ENCODE results near the gene RELN. TPM values are rescaled to one million over a fixed set of nuclear protein-coding genes. Genes with fewer than 3 reads are reported as not detected.
"Not testable (repeated sequence)": the region's sequence is repeated elsewhere in the genome, so short reads cannot be mapped to it uniquely, and the experiment has no call there.

RELN gene
- not detected for total RNA-seq
- 0 to 0.23 reads per million in 2 donors for total RNA-seq

DNA sequence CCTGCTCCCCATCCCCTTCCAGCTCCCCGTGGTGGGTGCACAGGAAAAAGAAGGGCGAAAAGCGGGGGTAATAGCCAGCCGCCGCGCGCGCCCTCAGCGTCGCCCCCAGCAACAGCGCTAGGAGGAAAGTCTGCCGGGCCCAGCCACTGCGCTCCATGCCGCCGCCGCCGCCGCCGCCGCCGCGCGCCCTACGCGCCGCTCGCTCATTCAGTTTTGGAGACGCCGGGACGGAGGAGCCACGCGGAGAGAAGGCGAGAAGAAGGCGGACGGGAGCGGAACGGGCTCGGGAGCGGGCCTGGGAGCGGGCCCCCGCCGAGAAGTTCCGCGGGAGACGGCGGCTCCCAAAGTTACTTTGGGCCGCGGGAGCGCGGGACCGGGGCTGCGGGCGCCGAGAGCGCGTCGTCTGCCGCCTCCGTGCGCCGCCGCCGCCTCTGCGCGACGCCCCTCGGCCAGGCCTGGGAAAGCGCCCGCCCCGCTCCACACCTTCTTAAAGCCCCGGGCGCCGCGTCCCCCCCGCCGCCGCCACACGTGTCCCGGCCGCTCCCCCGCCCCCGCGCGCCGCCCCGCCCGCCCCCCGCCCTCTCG lies at the start of gene RELN:
TSS of gene RELN (minus strand) at position 459 of the 585 bp plus-strand sequence. CDS start at position 157, 302 bp downstream.
- peaks cover 6% of the 10 kb centered on the region for H3K4me1 Mint-ChIP-seq
- no peak for DNase-seq

GRCh38 chr7:104038136-104038535 lies 48.7 kb upstream of the RELN start:
- H3K4me3 Mint-ChIP-seq, result no peak overlapping the region

More for the DNA sequence above, at the start of gene RELN:
- no peak for ATAC-seq
- Mint-ChIP-seq H3K36me3 (ENCODE audit: low read depth) (no peaks in the 10 kb centered on the region), H3K27ac (no peak within 1 kb of the TSS), H3K27me3 (peaks cover 53% of the 10 kb centered on the region), H3K4me3 (peak within 1 kb of the TSS; percentile 83)
- no peaks in the 10 kb centered on the region for H3K9me3 ChIP-seq (ENCODE audit: control insufficient read depth, low read length, poor library complexity, severe bottlenecking)

GRCh38 chr7:104036889-104037288 lies 47.4 kb upstream of the RELN start:
- ATAC-seq; DNase-seq; H3K4me3 Mint-ChIP-seq; H3K27ac Mint-ChIP-seq; H3K4me1 Mint-ChIP-seq; H3K36me3 Mint-ChIP-seq (ENCODE audit: low read depth); H3K9me3 ChIP-seq (ENCODE audit: control insufficient read depth, low read length, poor library complexity, severe bottlenecking): not testable (repeated sequence)
- H3K27me3 Mint-ChIP-seq, result peaks cover 11% of the 10 kb centered on the region

More at GRCh38 chr7:104038136-104038535, 48.7 kb upstream of the RELN start:
- H3K9me3 ChIP-seq (ENCODE audit: control insufficient read depth, low read length, poor library complexity, severe bottlenecking), result no peaks in the 10 kb centered on the region
- ATAC-seq (no peak), DNase-seq (no peak)
- Mint-ChIP-seq H3K36me3 (ENCODE audit: low read depth) (no peaks in the 10 kb centered on the region), H3K4me1 (no peaks in the 10 kb centered on the region), H3K27me3 (peaks cover 24% of the 10 kb centered on the region), H3K27ac (no peak overlapping the region)

DNA sequence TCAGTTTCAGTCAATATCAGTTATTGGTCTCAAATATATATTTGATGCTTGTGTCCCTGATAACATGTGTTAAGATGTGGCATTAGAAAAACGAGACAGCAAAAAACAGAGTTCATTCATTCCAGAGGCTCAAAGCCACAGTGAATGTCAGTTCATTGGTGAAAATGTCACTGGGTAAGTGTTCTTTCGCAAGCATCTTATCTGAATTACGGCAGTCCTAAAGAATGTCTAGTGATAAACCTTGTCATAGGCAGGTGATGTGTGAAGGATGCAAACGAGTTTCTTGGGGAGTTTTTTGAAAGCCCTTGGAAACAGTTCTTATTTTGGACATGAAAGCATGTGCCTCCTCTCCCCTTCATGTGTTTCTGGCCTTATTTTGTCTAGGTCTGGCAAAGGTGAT lies 45.9 kb upstream of the RELN start:
- Mint-ChIP-seq H3K4me3 (no peak overlapping the region), H3K27me3 (peaks cover 10% of the 10 kb centered on the region), H3K27ac (no peak overlapping the region), H3K4me1 (no peaks in the 10 kb centered on the region), H3K36me3 (ENCODE audit: low read depth) (no peaks in the 10 kb centered on the region)
- ATAC-seq, result no peak
- H3K9me3 ChIP-seq (ENCODE audit: control insufficient read depth, low read length, poor library complexity, severe bottlenecking), result no peaks in the 10 kb centered on the region
- no peak for DNase-seq

GRCh38 chr7:104034679-104035078 lies 45.2 kb upstream of the RELN start:
- DNase-seq (no peak), ATAC-seq (no peak)
- no peak overlapping the region for H3K27ac Mint-ChIP-seq
- H3K4me1 Mint-ChIP-seq, result no peaks in the 10 kb centered on the region
- no peaks in the 10 kb centered on the region for H3K9me3 ChIP-seq (ENCODE audit: control insufficient read depth, low read length, poor library complexity, severe bottlenecking)
- H3K27me3 Mint-ChIP-seq, result peaks cover 10% of the 10 kb centered on the region
- H3K4me3 Mint-ChIP-seq, result no peak overlapping the region
- H3K36me3 Mint-ChIP-seq (ENCODE audit: low read depth), result no peaks in the 10 kb centered on the region

- H3K9me3 ChIP-seq (ENCODE audit: control insufficient read depth, low read length, poor library complexity, severe bottlenecking), result no peaks in the 10 kb centered on the region
- H3K4me1 Mint-ChIP-seq, result no peaks in the 10 kb centered on the region
- no peak overlapping the region for H3K27ac Mint-ChIP-seq
- no peak for DNase-seq
- peaks cover 10% of the 10 kb centered on the region for H3K27me3 Mint-ChIP-seq
- no peak for ATAC-seq
- H3K4me3 Mint-ChIP-seq, result no peak overlapping the region
- H3K36me3 Mint-ChIP-seq (ENCODE audit: low read depth), result no peaks in the 10 kb centered on the region
These were observed 44.4 kb upstream of the RELN start for GRCh38 chr7:104033837-104034236.

GRCh38 chr7:104032486-104032885 lies 43.0 kb upstream of the RELN start:
- no peaks in the 10 kb centered on the region for H3K4me1 Mint-ChIP-seq
- H3K9me3 ChIP-seq (ENCODE audit: control insufficient read depth, low read length, poor library complexity, severe bottlenecking), result no peaks in the 10 kb centered on the region
- H3K27me3 Mint-ChIP-seq, result peaks cover 5% of the 10 kb centered on the region
- H3K36me3 Mint-ChIP-seq (ENCODE audit: low read depth), result no peaks in the 10 kb centered on the region
- no peak overlapping the region for H3K4me3 Mint-ChIP-seq
- ATAC-seq (no peak), DNase-seq (no peak)
- H3K27ac Mint-ChIP-seq, result no peak overlapping the region

DNA sequence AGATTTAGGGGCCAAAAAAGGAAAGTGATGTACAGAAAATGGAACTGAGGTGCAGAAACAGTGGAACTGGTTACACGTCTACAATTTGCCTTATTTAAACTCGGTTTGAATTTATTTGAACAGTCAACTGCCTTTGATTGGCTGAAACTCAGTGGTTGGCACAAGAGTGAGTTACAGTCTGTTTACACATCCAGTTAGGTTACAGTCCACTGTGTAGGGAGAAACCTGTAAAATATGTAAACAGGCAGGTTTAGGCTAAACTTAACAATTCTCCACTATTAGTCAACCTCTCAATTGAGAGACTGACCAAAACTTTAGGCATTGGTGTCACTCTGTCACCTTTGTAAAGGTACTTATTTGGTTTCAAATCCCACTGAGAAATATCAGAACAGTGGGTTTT lies 40.3 kb upstream of the RELN start:
- Mint-ChIP-seq H3K27me3 (no peaks in the 10 kb centered on the region), H3K4me3 (no peak overlapping the region), H3K36me3 (ENCODE audit: low read depth) (no peaks in the 10 kb centered on the region), H3K4me1 (no peaks in the 10 kb centered on the region), H3K27ac (no peak overlapping the region)
- no peak for DNase-seq
- no peak for ATAC-seq
- H3K9me3 ChIP-seq (ENCODE audit: control insufficient read depth, low read length, poor library complexity, severe bottlenecking), result no peaks in the 10 kb centered on the region

DNA sequence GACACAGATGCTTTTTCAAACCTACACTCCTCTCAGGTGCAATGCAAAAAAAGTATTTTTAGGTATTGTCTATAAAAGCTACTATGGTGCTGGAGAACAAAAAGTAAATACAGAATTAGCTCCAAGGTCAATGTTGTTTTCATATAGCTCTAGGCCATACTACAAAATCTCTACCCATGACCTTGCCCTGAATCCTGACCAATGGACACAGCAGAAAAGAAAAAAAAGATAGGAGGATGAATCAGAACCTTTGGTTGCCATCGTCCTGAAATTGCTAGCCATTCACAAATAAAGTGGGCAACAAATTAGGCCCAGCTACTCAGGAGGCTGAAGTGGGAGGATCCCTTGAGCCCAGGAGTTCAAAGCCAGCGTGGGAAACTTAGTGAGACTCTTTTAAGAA lies 35.2 kb upstream of the RELN start:
- H3K27ac Mint-ChIP-seq, result no peak overlapping the region
- no peaks in the 10 kb centered on the region for H3K36me3 Mint-ChIP-seq (ENCODE audit: low read depth)
- no peaks in the 10 kb centered on the region for H3K9me3 ChIP-seq (ENCODE audit: control insufficient read depth, low read length, poor library complexity, severe bottlenecking)
- DNase-seq (no peak), ATAC-seq (no peak)
- no peak overlapping the region for H3K4me3 Mint-ChIP-seq
- no peaks in the 10 kb centered on the region for H3K27me3 Mint-ChIP-seq
- H3K4me1 Mint-ChIP-seq, result no peaks in the 10 kb centered on the region

DNA sequence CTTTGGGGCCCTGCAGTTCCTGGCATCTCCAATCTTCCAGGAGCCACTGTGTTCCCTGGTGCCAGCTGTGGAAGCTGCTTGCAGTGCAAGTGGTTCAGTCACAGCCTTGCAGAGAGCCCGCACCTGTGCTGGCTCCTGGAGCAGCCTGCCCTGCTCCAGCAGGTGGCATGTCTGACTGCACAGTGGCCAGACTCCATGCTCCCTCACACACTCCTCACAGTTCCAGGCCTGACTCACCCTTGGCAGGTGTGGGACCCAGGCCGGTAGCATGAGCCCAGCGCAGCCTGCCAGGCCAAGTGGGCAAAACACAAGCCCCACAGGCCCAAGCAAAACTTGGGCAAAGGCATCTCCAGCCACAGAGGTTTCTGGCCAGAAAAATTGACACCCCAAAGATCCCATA lies 33.6 kb upstream of the RELN start:
- DNase-seq (no peak), ATAC-seq (no peak)
- Mint-ChIP-seq H3K4me1 (no peaks in the 10 kb centered on the region), H3K27me3 (no peaks in the 10 kb centered on the region), H3K4me3 (no peak overlapping the region), H3K27ac (no peak overlapping the region), H3K36me3 (ENCODE audit: low read depth) (no peaks in the 10 kb centered on the region)
- H3K9me3 ChIP-seq (ENCODE audit: control insufficient read depth, low read length, poor library complexity, severe bottlenecking), result no peaks in the 10 kb centered on the region

DNA sequence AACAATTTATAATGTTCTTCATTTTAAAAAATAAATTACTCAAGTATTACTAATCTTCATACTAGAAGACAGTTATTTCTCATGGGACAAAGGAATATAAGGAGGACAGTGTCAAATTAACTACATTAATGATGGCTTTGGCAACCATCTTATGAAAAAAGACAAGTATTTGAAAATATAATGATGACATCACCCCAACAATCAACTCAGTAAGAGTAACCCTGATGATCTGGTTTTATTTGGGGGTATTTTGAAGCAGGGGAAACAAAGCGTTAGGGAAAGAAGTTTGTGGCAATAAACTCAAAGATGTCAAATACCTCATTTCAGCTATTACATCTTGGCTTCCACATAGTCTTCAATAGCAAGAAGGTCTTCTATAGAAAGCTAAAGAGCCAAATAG lies 29.0 kb upstream of the RELN start:
- H3K27ac Mint-ChIP-seq, result no peak overlapping the region
- no peaks in the 10 kb centered on the region for H3K36me3 Mint-ChIP-seq (ENCODE audit: low read depth)
- H3K4me3 Mint-ChIP-seq, result no peak overlapping the region
- no peaks in the 10 kb centered on the region for H3K9me3 ChIP-seq (ENCODE audit: control insufficient read depth, low read length, poor library complexity, severe bottlenecking)
- ATAC-seq (no peak), DNase-seq (no peak)
- no peaks in the 10 kb centered on the region for H3K4me1 Mint-ChIP-seq
- no peaks in the 10 kb centered on the region for H3K27me3 Mint-ChIP-seq

DNA sequence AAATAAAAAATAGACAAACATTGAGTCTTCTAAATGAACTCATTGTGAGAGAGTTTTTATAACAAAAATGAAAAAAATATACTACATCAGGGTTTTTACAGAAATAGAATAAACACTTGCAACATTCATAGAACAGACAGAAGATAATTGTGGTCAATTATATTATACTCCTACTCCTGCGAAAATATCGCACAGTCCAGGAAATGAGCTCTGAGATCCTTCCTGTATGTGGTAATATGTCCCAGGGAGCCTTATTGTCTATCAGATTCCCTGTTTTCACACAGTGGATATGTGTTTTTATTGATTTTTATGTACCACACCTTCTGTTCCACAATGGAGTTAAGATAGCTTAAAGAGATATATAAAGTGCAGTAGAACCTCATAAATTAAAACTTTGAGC lies 27.5 kb upstream of the RELN start:
- H3K4me3 Mint-ChIP-seq, result no peak overlapping the region
- DNase-seq (no peak), ATAC-seq (no peak)
- peaks cover 3% of the 10 kb centered on the region for H3K27me3 Mint-ChIP-seq
- H3K4me1 Mint-ChIP-seq, result no peaks in the 10 kb centered on the region
- H3K9me3 ChIP-seq (ENCODE audit: control insufficient read depth, low read length, poor library complexity, severe bottlenecking), result no peaks in the 10 kb centered on the region
- H3K27ac Mint-ChIP-seq, result no peak overlapping the region
- H3K36me3 Mint-ChIP-seq (ENCODE audit: low read depth), result no peaks in the 10 kb centered on the region

DNA sequence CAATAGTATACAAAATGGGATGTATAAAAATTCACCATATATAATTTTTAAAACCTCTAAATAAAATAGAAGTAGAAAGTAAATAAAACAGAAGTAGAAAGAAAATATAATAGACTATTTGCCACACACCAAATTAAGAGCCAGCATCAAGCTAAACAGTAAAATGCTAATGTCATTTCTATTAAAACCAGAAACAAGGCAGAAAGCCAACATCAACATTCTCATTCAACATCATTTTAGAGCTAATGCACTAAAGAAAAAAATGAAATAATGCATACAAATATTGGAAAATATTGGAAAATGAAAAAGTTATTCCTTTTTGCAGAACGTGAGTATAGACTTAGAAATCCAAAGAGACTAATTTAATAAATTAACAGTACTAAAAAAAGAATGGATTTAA lies 23.4 kb upstream of the RELN start:
- H3K4me3 Mint-ChIP-seq, result no peak overlapping the region
- H3K27ac Mint-ChIP-seq, result no peak overlapping the region
- no peaks in the 10 kb centered on the region for H3K36me3 Mint-ChIP-seq (ENCODE audit: low read depth)
- no peaks in the 10 kb centered on the region for H3K4me1 Mint-ChIP-seq
- DNase-seq, result no peak
- H3K27me3 Mint-ChIP-seq, result peaks cover 15% of the 10 kb centered on the region
- no peaks in the 10 kb centered on the region for H3K9me3 ChIP-seq (ENCODE audit: control insufficient read depth, low read length, poor library complexity, severe bottlenecking)
- no peak for ATAC-seq

- Mint-ChIP-seq H3K27ac (no peak overlapping the region), H3K27me3 (peaks cover 15% of the 10 kb centered on the region), H3K36me3 (ENCODE audit: low read depth) (no peaks in the 10 kb centered on the region), H3K4me3 (no peak overlapping the region), H3K4me1 (no peaks in the 10 kb centered on the region)
- no peaks in the 10 kb centered on the region for H3K9me3 ChIP-seq (ENCODE audit: control insufficient read depth, low read length, poor library complexity, severe bottlenecking)
- ATAC-seq (no peak), DNase-seq (no peak)
These were observed 22.4 kb upstream of the RELN start for GRCh38 chr7:104011829-104012228.

Measured in T-helper 17 cell (primary cell).